ENCODE measurements around the gene LRP4. TPM values are rescaled to one million over a fixed set of nuclear protein-coding genes. Genes with fewer than 3 reads are reported as not detected.

The LRP4 gene
- total and polyA plus RNA-seq, 2 donors (not counting 3 experiments of a cell fraction or from before 2014, with no cell fraction given), result 0.86 to 2.0 TPM

- no peak overlapping the region for H3K27ac ChIP-seq (ENCODE audit: insufficient read depth, low read depth, low read length)
- no peaks in the 10 kb centered on the region for H3K9me3 ChIP-seq (replicated peaks; ENCODE audit: control insufficient read depth, insufficient read depth, low read length)
- no peaks in the 10 kb centered on the region for H3K9me1 ChIP-seq (replicated peaks; ENCODE audit: control insufficient read depth, extremely low read depth, insufficient read depth, low read length)
- peaks cover 11% of the 10 kb centered on the region for H3K4me1 ChIP-seq (ENCODE audit: control insufficient read depth, extremely low read depth, insufficient read depth, low read length)
- BruUV-seq (replicated peaks), result no TSS peak
- peaks cover 13% of the 10 kb centered on the region for H3K79me2 ChIP-seq (ENCODE audit: control insufficient read depth, insufficient read depth, low read length)
- H3K27me3 ChIP-seq (ENCODE audit: control insufficient read depth in 2 of 2, insufficient read depth in 2 of 2, low read length in 2 of 2), result no peaks in the 10 kb centered on the region
- H3K4me2 ChIP-seq (ENCODE audit: insufficient read depth, low read length), result no peak overlapping the region
- ChIA-PET CTCF (interaction anchor here (1.1 kb wide), 1 partner anchor 9 kb away, joined by 3 read pairs; no protein-coding TSS in a partner anchor), POLR2A (no interaction called here)
- intact Hi-C loops (cut with micrococcal nuclease) (no loop called here), dilution Hi-C loops (cut with MboI; ENCODE audit: extremely low pct_ligation_motif_present, low sequenced_read_pairs) (no loop called here)
- FAIRE-seq, result peak; percentile 62
- no peak overlapping the region for H2AFZ ChIP-seq (ENCODE audit: low read depth, low read length)
- no peak overlapping the region for H3K9ac ChIP-seq (replicated peaks; ENCODE audit: extremely low read depth, insufficient read depth, low read length)
- H3K4me3 ChIP-seq (replicated peaks in 1 of 3; ENCODE audit: insufficient read depth in 1 of 3, low read depth in 1 of 3, low read length in 3 of 3), result no peak overlapping the region
- TF ChIP-seq FOS (IDR thresholded peaks at IDR 0.05; ENCODE audit: borderline replicate concordance, insufficient read depth, low read length), result no peak
- TF ChIP-seq, protein P1, sequence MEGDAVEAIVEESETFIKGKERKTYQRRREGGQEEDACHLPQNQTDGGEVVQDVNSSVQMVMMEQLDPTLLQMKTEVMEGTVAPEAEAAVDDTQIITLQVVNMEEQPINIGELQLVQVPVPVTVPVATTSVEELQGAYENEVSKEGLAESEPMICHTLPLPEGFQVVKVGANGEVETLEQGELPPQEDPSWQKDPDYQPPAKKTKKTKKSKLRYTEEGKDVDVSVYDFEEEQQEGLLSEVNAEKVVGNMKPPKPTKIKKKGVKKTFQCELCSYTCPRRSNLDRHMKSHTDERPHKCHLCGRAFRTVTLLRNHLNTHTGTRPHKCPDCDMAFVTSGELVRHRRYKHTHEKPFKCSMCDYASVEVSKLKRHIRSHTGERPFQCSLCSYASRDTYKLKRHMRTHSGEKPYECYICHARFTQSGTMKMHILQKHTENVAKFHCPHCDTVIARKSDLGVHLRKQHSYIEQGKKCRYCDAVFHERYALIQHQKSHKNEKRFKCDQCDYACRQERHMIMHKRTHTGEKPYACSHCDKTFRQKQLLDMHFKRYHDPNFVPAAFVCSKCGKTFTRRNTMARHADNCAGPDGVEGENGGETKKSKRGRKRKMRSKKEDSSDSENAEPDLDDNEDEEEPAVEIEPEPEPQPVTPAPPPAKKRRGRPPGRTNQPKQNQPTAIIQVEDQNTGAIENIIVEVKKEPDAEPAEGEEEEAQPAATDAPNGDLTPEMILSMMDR (IDR thresholded peaks at IDR 0.05; ENCODE audit: extremely low read depth in 1 of 2, insufficient read depth in 1 of 2, low read depth in 1 of 2, low read length in 2 of 2), result peak; percentile 32 to 37
- H4K20me1 ChIP-seq (replicated peaks; ENCODE audit: control insufficient read depth, extremely low read depth, insufficient read depth, low read length), result no peaks in the 10 kb centered on the region
- H3K36me3 ChIP-seq (ENCODE audit: control insufficient read depth in 2 of 2, extremely low read depth in 1 of 2, insufficient read depth in 2 of 2, low read length in 2 of 2), result peaks cover 4 to 20% of the 10 kb centered on the region in 2 experiments
- peak; percentile 46 for DNase-seq (ENCODE audit: low read depth, low spot score)
Measured at GRCh38 chr11:46808799-46809431, 109.4 kb downstream of the LRP4 start.

Other genes starting within 250 kb of the LRP4 start
- 58.2 and 63.4 TPM in 2 replicates for gene ARHGAP1, start 217.9 kb downstream of the LRP4 start, total RNA-seq
- 30.9 and 31.0 TPM in 2 replicates for gene ARHGAP1, start 217.9 kb downstream of the LRP4 start, polyA plus RNA-seq
- 10.3 and 10.9 TPM in 2 replicates for gene ZNF408, start 217.5 kb downstream of the LRP4 start, total RNA-seq
- 7.8 and 11.0 TPM in 2 replicates for gene ZNF408, start 217.5 kb downstream of the LRP4 start, polyA plus RNA-seq
- not detected in 2 replicates for gene F2, start 199.3 kb downstream of the LRP4 start, total RNA-seq
- 0.04 and 0.10 TPM in 2 replicates for gene F2, start 199.3 kb downstream of the LRP4 start, polyA plus RNA-seq
- 138 and 140 TPM in 2 replicates for gene CKAP5, start 72.3 kb downstream of the LRP4 start, total RNA-seq
- gene CKAP5, start 72.3 kb downstream of the LRP4 start, polyA plus RNA-seq, result 47.4 and 50.1 TPM in 2 replicates
- gene CSTPP1, start 18.2 kb upstream of the LRP4 start, total RNA-seq, result 25.9 and 29.6 TPM in 2 replicates
- 38.2 and 43.1 TPM in 2 replicates for gene CSTPP1, start 18.2 kb upstream of the LRP4 start, polyA plus RNA-seq